NCI-H1048 (cell line): Measurements from ENCODE around the gene SEC31B.

Experiments used
- DNase-seq: peaks from one replicate; lab custom pipeline; 2025; lab: John Stamatoyannopoulos, UW

The SEC31B gene

DNA sequence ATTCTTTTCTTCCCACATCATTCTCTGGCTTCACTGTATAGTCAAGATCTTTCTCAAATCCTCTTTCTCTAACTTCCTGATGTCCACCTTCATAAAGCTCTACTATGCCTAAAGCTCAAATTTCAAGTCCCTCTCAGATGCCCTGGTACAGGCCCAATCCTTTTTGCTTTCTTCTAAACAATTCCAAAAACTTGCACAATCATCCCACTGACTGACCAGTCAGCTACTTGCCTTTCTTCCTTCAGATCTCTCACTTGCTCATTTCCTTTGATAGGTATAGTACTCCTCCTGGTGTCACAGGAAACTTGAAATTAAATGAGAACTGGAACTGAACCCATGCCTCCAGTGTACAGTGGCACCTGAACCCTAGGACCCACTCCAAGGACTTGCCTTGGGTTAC, 18.2 kb downstream of the SEC31B start:
- DNase-seq, result no peak

GRCh38 chr10:100498059-100498458, 21.6 kb downstream of the SEC31B start:
- no peak for DNase-seq

DNA sequence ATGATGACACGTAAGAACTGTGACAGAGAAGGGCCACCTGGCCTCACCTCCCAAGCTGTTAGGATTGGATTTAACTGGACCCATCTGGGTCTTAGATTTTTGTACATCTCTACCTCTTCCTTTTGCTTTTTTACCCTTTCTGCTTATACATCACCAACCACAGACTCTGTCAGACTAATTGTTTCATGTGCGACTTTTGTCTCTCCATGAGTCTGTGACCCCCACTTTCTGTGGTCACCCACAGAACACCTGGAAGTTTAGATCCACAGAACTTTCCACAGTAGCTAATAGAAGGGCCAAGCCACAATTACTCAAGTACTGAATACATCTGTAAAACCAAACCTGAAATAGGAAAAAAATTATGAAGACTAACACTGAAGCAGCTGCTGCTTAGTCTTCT, 23.1 kb downstream of the SEC31B start:
- no peak for DNase-seq

GRCh38 chr10:100490531-100490930, 29.1 kb downstream of the SEC31B start:
- DNase-seq, result no peak

- no peak for DNase-seq
Observed at GRCh38 chr10:100489396-100489795, 30.3 kb downstream of the SEC31B start.

GRCh38 chr10:100487529-100487928, 32.1 kb downstream of the SEC31B start:
- DNase-seq, result no peak

GRCh38 chr10:100485801-100486495, 33.7 kb downstream of the SEC31B start:
- no peak for DNase-seq

DNA sequence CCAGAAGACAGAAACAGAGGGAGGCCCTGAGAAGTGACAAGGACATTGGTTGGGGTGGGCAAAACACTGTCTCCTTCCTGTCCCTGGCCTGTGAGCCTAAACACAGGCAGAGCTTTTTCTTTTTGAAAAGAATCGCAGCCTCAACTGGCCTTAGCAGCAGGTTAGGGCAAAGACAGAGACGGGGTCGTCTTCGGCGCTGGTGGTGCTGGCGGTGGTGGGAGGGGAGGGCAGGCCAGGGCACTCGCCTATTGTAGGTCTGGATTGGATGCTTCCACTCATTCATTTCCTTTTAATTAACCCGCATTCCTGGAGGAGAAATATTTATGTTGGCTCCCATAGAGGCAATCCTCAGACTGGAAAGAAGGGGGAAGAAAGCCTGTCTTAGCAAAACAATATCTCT, 34.3 kb downstream of the SEC31B start:
- no peak for DNase-seq

DNA sequence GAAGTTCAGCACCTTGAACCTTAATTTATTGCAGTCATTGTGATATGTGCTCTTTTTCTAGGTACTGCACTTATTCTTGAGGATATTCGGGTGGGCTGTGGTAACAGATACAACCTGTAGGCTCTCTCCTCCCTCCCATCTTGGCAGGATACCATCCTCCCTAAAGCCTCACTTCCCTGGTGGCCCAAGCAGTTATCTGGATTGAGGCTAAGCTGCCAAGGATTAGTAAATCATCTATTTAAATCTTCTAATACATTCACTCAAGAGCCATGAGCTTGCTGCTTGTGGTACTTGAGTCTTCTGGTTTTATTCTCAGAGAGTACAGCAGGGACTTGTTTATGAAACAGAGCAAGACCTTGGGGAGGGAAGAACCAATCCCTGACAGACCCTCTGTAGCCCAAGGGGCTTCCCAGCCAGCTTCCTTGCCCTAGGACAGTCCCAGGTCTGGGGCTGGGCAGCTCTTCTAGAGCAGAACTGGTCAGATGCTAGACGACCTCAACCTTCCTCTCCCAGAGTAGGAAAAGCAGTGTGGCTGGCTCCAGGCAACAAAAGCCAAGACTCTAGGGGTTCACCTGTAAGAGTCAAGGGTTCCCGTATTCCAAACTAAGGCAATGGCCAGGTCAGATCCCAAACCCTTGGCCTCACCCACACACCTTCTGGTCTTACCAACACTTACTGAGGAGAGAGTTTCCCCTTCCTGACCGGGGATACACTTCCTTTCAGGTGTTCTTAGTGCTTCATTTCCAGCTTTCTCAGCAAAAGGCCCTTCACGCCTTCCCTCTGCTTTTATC, 35.6 kb downstream of the SEC31B start:
- DNase-seq, result no peak

GRCh38 chr10:100482834-100483185, 36.9 kb downstream of the SEC31B start:
- no peak for DNase-seq

DNA sequence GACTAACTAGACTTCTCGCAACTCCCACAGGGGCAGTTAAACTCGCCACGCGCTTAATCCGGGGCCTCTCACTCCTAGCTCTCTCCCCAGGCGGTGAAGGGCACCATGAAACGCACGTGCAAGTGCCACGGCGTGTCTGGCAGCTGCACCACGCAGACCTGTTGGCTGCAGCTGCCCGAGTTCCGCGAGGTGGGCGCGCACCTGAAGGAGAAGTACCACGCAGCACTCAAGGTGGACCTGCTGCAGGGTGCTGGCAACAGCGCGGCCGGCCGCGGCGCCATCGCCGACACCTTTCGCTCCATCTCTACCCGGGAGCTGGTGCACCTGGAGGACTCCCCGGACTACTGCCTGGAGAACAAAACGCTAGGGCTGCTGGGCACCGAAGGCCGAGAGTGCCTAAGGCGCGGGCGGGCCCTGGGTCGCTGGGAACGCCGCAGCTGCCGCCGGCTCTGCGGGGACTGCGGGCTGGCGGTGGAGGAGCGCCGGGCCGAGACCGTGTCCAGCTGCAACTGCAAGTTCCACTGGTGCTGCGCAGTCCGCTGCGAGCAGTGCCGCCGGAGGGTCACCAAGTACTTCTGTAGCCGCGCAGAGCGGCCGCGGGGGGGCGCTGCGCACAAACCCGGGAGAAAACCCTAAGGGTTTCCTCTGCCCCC, 37.4 kb downstream of the SEC31B start:
- peak; percentile 31 for DNase-seq

- DNase-seq, result peak; percentile 55
Observed at GRCh38 chr10:100481462-100482081, 38.1 kb downstream of the SEC31B start.

GRCh38 chr10:100480002-100480401, 39.7 kb downstream of the SEC31B start:
- DNase-seq, result no peak

GRCh38 chr10:100479037-100479436, 40.6 kb downstream of the SEC31B start:
- no peak for DNase-seq

- no peak for DNase-seq
Observed at GRCh38 chr10:100477970-100478369, 41.7 kb downstream of the SEC31B start.

GRCh38 chr10:100470367-100470766, 49.3 kb downstream of the SEC31B start:
- no peak for DNase-seq

DNA sequence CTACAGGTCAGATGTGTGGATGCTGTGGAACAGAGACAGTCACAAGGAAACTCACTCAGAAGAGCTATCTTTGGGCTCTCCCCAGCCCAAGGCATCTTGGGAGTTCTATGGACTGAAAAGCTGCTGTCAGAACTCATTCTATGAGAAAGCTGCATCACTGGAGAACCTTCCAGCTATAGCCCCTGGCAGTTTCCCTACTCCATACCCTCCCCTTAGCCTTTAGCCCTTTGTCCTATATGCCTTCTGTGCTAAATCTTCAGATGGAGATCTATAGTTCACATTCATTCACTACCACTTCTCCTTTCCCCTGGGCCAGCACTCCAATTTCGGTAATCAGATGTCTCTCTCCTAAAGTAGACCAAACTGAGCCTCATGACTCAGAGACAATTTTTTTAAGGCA, 49.9 kb downstream of the SEC31B start:
- DNase-seq, result no peak

GRCh38 chr10:100468978-100469377, 50.7 kb downstream of the SEC31B start:
- no peak for DNase-seq

GRCh38 chr10:100468322-100468721, 51.3 kb downstream of the SEC31B start:
- DNase-seq, result no peak

GRCh38 chr10:100462709-100463108, 57.0 kb downstream of the SEC31B start, which contains the start of gene WNT8B:
Gene WNT8B, plus strand, starts transcription at chr10:100463009. Its CDS starts 160 bp downstream, at chr10:100463169.
- no peak for DNase-seq

DNA sequence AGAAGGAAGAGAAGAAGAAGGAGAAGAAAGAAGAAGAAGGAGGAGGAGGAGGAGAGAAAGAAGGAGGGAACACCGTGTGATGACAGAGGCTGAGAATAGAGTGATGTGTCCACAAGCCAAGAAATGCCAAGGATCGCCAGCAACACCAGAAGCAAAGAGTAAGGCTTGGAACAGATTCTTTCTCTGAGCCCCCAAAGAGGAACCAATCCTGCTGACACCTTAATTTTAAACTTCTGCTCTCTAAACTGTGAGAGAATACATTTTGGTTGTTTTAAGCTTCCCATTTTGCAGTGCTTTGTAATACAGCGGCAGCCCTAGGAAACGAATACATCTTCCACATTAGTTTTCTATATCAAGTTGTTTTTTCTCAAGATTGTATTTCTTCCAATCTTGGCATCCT, 70.7 kb downstream of the SEC31B start:
- DNase-seq, result no peak

DNA sequence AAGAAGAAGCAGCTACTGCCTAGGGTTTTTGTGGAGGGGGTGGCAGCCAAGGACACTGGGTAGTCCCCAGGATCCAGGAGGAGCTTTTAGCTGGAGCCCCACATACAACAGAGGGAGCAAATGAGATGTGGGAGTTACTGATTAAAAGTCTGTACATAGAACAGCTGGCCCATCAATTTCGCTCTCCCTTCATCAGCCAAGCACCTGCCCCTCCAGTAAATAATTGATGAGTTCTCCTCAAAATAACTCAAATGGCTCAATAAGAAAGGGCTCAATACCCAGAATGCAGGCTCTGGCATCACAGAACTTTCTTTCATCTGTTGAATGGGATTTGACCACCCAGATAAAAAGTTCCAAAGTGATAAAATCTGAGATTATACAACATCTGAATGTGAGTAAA, 72.0 kb downstream of the SEC31B start:
- no peak for DNase-seq
